IMR-90 (cell line): Measurements from ENCODE around the gene COLQ. TPM values are rescaled to one million over a fixed set of nuclear protein-coding genes. Genes with fewer than 3 reads are reported as not detected.

Experiments
- ATAC-seq: fragments of 200-7000 bp; cut with Tn5 transposase; 2 replicates; pipeline ENCODE4 v1.9.1; 2020; ENCODE audit warnings: low read depth, mild to moderate bottlenecking, moderate library complexity
- BruUV-seq: library from RNA; stranded (reverse); fragments of 400-500 nt; replicated peaks from 2 replicates; lab custom pipeline; 2021; lab: Mats Ljungman, UMichigan
- CTCF ChIA-PET: fragments of 300-600 bp; formaldehyde crosslinking; extraction: SDS; loops from one replicate; lab custom pipeline; 2021; ENCODE audit warnings: antibody characterized with exemption; lab: Yijun Ruan, JAX
- POLR2A ChIA-PET: fragments of 300-600 bp; sonication (Branson Sonifier 250); formaldehyde crosslinking; loops from one replicate; lab custom pipeline; 2022; ENCODE audit warnings: antibody characterized with exemption; ENCODE audit not compliant: unreplicated experiment; lab: Charles Lee
- DNase-seq: peaks from one replicate; pipeline ENCODE4 v3.0.0; 2013
- H2AFZ ChIP-seq: replicated peaks from 2 replicates; pipeline ENCODE3; 2013; ENCODE audit warnings: low read length, mild to moderate bottlenecking; ENCODE audit not compliant: poor library complexity
- H2AK5ac ChIP-seq: 2 replicates; pipeline ENCODE4 v1.6.1; 2013; ENCODE audit warnings: low read depth, low read length, inconsistent platforms
- H2AK9ac ChIP-seq: replicated peaks from 2 replicates; pipeline ENCODE3; 2013; ENCODE audit warnings: mild to moderate bottlenecking, low read depth, low read length, moderate library complexity; ENCODE audit not compliant: poor library complexity
- H2BK120ac ChIP-seq: 2 replicates; pipeline ENCODE4 v1.6.1; 2013; ENCODE audit warnings: low read depth, low read length, inconsistent platforms
- H2BK15ac ChIP-seq: 3 replicates; pipeline ENCODE4 v1.6.1; 2013; ENCODE audit warnings: low read depth, low read length, inconsistent platforms
- H2BK20ac ChIP-seq: 2 replicates; pipeline ENCODE4 v1.6.1; 2013; ENCODE audit warnings: low read depth, mild to moderate bottlenecking, inconsistent platforms, low read length, moderate library complexity
- H2BK5ac ChIP-seq: 2 replicates; pipeline ENCODE4 v1.6.1; 2013; ENCODE audit warnings: mild to moderate bottlenecking, low read depth, low read length, inconsistent platforms; ENCODE audit not compliant: poor library complexity, severe bottlenecking
- H3K14ac ChIP-seq: replicated peaks from 2 replicates; pipeline ENCODE4 v1.6.1; 2013; ENCODE audit warnings: low read depth, low read length, inconsistent platforms
- H3K18ac ChIP-seq: 2 replicates; pipeline ENCODE4 v1.6.1; 2013; ENCODE audit warnings: low read depth, low read length, control low read depth
- H3K23ac ChIP-seq: 2 replicates; pipeline ENCODE4 v1.6.1; 2013; ENCODE audit warnings: low read depth, low read length, inconsistent platforms
- H3K27ac ChIP-seq: 2 replicates; pipeline ENCODE4 v1.5.1; 2013; ENCODE audit warnings: mild to moderate bottlenecking, control low read depth, low read length; ENCODE audit not compliant: insufficient read depth
- H3K27me3 ChIP-seq: 2 replicates; pipeline ENCODE4 v1.6.1; 2013; ENCODE audit warnings: low read length; ENCODE audit not compliant: control insufficient read depth, insufficient read depth
- H3K36me3 ChIP-seq: 2 replicates; pipeline ENCODE4 v1.6.1; 2013; ENCODE audit warnings: low read length, mixed read lengths; ENCODE audit not compliant: control insufficient read depth, insufficient read depth
- H3K4ac ChIP-seq: 2 replicates; pipeline ENCODE4 v1.6.1; 2013; ENCODE audit warnings: low read depth, low read length, inconsistent platforms
- H3K4me1 ChIP-seq: 2 replicates; pipeline ENCODE4 v1.6.1; 2013; ENCODE audit warnings: low read length, mixed read lengths; ENCODE audit not compliant: control insufficient read depth, insufficient read depth
- H3K4me2 ChIP-seq: 2 replicates; pipeline ENCODE4 v1.6.1; 2013; ENCODE audit warnings: low read depth, mild to moderate bottlenecking, control low read depth, low read length, moderate library complexity
- H3K4me3 ChIP-seq: 2 replicates; pipeline ENCODE4 v1.5.1; 2013; ENCODE audit warnings: low read depth, mild to moderate bottlenecking, control low read depth, low read length, moderate library complexity; ENCODE audit not compliant: insufficient read depth
- H3K56ac ChIP-seq: 2 replicates; pipeline ENCODE4 v1.6.1; 2013; ENCODE audit warnings: low read length, inconsistent platforms; ENCODE audit not compliant: insufficient read depth; ENCODE audit errors: extremely low read depth
- H3K79me1 ChIP-seq, 2 experiments: 2 replicates each; pipeline ENCODE4 v1.6.1; 2013; ENCODE audit warnings: low read length in 2 of 2, inconsistent platforms in 1 of 2, low read depth in 1 of 2
- H3K9ac ChIP-seq: 2 replicates; pipeline ENCODE4 v1.6.1; 2013; ENCODE audit warnings: low read depth, low read length, control low read depth
- H3K9me1 ChIP-seq: 2 replicates; pipeline ENCODE4 v1.6.1; 2013; ENCODE audit warnings: low read length, inconsistent platforms; ENCODE audit not compliant: insufficient read depth
- H3K9me3 ChIP-seq: 2 replicates; pipeline ENCODE4 v1.6.1; 2013; ENCODE audit warnings: low read length; ENCODE audit not compliant: control insufficient read depth, insufficient read depth
- H4K20me1 ChIP-seq: 2 replicates; pipeline ENCODE4 v1.6.1; 2013; ENCODE audit warnings: low read length, inconsistent platforms; ENCODE audit not compliant: insufficient read depth
- H4K5ac ChIP-seq: 2 replicates; pipeline ENCODE4 v1.6.1; 2013; ENCODE audit warnings: mild to moderate bottlenecking, low read depth, low read length, control low read depth
- H4K8ac ChIP-seq, 2 experiments: 2 replicates each; pipeline ENCODE4 v1.6.1; 2013; ENCODE audit warnings: low read depth in 2 of 2, low read length in 2 of 2, control low read depth in 1 of 2, inconsistent platforms in 1 of 2
- H4K91ac ChIP-seq: 2 replicates; pipeline ENCODE4 v1.6.1; 2013; ENCODE audit warnings: low read depth, low read length, inconsistent platforms; ENCODE audit not compliant: insufficient read depth
- ELK1 ChIP-seq: fragments of 150-350 bp; IDR thresholded peaks from 2 replicates; pipeline ENCODE4 v1.6.1; 2016; ENCODE audit warnings: low read depth, mild to moderate bottlenecking, low read length, moderate library complexity, borderline replicate concordance
- MAFK ChIP-seq: IDR thresholded peaks from 2 replicates; pipeline ENCODE4 v1.6.1; 2012; ENCODE audit warnings: low read depth, low read length, improper control_type of control experiment
- POLR2A ChIP-seq: IDR thresholded peaks from 2 replicates; pipeline ENCODE4 v1.6.1; 2012; ENCODE audit warnings: mild to moderate bottlenecking, low read depth, low read length
- RCOR1 ChIP-seq: IDR thresholded peaks from 2 replicates; pipeline ENCODE4 v1.6.1; 2012; ENCODE audit warnings: mild to moderate bottlenecking, low read length, improper control_type of control experiment; ENCODE audit not compliant: insufficient replicate concordance
- USF2 ChIP-seq: fragments of 150-350 bp; IDR thresholded peaks from 2 replicates; pipeline ENCODE4 v1.6.1; 2017; ENCODE audit warnings: mild to moderate bottlenecking, antibody characterized with exemption, low read length, low read depth
- WGBS, 2 experiments: methylation state at CpG; one replicate each; pipeline versions ENCODE4 v1.1.5 to v1.1.7; 2013; ENCODE audit warnings: missing lambda C conversion rate in 2 of 2; ENCODE audit not compliant: insufficient read length in 1 of 2; ENCODE audit errors: extremely low coverage in 2 of 2; 5-methylcytosine and 5-hydroxymethylcytosine counted together
- dilution Hi-C: fragments of 300-500 bp; cut with HindIII; formaldehyde crosslinking; loops from one replicate; pipeline ENCODE4 v1.14.3; 2018; ENCODE audit warnings: low sequenced_read_pairs; ENCODE audit not compliant: unreplicated experiment
- in situ Hi-C: fragments of 300-500 bp; cut with MboI; formaldehyde crosslinking; loops from 3 replicates; pipeline ENCODE4 v1.14.3; 2019; ENCODE audit warnings: low sequenced_read_pairs, inconsistent platforms, mixed read lengths
- intact Hi-C: fragments of 100-400 bp; cut with micrococcal nuclease; formaldehyde crosslinking; loops from 2 replicates; pipeline ENCODE4 v1.10.0; 2022
- polyA plus RNA-seq, 3 experiments: library from polyadenylated mRNA; depleted of rRNA; stranded (reverse); fragments of >200 nt; gene quantifications; 2 replicates each; pipeline ENCODE4 v1.2.3, GENCODE V29; 2012; ENCODE audit warnings: low replicate concordance in 1 of 3
- total RNA-seq: library from RNA; depleted of rRNA; stranded (reverse); fragments of >200 nt; gene quantifications from 2 replicates; pipeline ENCODE4 v1.2.3, GENCODE V29; 2012

COLQ gene
- total and polyA plus RNA-seq, 2 of the 4 experiments (the other 2 are of a cell fraction): 0.18 to 0.65 TPM

DNA sequence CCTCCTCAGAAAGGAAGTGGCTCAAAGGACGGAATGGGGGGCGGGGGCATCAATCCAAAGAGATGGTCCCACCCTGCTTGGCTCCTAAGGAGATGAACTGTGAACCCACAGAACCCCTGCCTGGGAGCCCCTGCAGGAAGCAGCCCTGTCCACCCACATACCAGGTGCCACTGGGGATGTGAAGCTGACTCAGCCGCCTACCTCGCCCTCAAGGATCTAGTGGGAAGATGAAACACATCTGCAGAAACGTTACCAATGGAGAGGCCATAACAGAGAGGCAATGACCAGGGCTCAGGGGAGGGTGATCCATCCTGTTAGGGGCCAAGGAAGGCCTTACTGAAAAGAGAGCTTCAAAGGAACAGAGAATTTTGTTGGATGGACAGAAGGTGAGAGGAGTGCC lies 59.1 kb downstream of the COLQ start:
- Histone ChIP-seq H3K14ac (no peak overlapping the region), H3K4me3 (no peak overlapping the region), H3K23ac (no peak overlapping the region), H3K4me2 (no peak overlapping the region), H2BK15ac (no peak overlapping the region), H4K20me1 (no peaks in the 10 kb centered on the region), H3K27ac (no peak overlapping the region), H2BK5ac (no peak overlapping the region), H4K5ac (no peak overlapping the region), H3K79me1 (no peaks in the 10 kb centered on the region), H3K56ac (no peak overlapping the region), H3K4ac (no peak overlapping the region), H2AK5ac (no peak overlapping the region), H2AFZ (no peak overlapping the region), H3K9me3 (peaks cover 2% of the 10 kb centered on the region; the same call in 1 of the 2 replicates), H3K9me1 (no peaks in the 10 kb centered on the region), H4K91ac (no peak overlapping the region), H3K27me3 (no peaks in the 10 kb centered on the region), H3K36me3 (no peaks in the 10 kb centered on the region), H2BK20ac (no peak overlapping the region), H2BK120ac (no peak overlapping the region), H2AK9ac (no peak overlapping the region), H4K8ac (no peak overlapping the region), H3K18ac (no peak overlapping the region), H3K4me1 (no peaks in the 10 kb centered on the region), H3K9ac (no peak overlapping the region)
- ChIA-PET POLR2A (no interaction called here), CTCF (interaction anchor here (1.2 kb wide), 1 partner anchor 9 kb away, joined by 4 read pairs; no protein-coding TSS in a partner anchor)
- BruUV-seq: no TSS peak
- dilution Hi-C loops: no loop called here
- no CpG with 5 or more reads among the region's 5 CpGs for WGBS, 2 experiments
- no peak for ATAC-seq
- no peak for DNase-seq
- intact Hi-C loops: no loop called here
- in situ Hi-C loops: no loop called here
- TF ChIP-seq USF2 (no peak), ELK1 (no peak), RCOR1 (no peak), POLR2A (no peak), MAFK (no peak)
